Brain pericyte (primary cell): ENCODE results near the gene ISCU.
"Not testable (repeated sequence)": the region's sequence is repeated elsewhere in the genome, so short reads cannot be mapped to it uniquely, and the experiment has no call there.

ENCODE experiments used
- DNase-seq: peaks from one replicate; pipeline ENCODE4 v3.0.0-alpha.2; 2012; ENCODE audit warnings: low read depth, low spot score

ISCU gene

DNA sequence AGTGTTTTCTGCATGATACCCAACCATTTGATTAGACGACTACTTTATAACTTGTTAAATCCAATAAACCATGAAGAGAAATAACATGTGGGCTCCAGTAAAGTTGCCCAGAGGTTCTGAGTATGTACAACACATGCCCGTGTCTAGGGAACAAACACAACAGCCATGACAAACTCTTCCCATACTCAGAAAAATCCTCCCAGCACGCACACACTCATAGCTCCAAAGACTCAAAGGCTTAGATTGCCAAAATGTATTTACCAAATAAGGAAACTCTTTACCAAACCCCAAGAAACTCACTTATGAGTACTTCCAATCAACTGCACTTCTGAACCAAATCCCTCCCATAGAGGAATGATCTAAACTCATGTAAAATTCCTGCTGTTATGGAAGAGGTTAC is 18.7 kb upstream of the ISCU start:
- DNase-seq = no peak

DNA sequence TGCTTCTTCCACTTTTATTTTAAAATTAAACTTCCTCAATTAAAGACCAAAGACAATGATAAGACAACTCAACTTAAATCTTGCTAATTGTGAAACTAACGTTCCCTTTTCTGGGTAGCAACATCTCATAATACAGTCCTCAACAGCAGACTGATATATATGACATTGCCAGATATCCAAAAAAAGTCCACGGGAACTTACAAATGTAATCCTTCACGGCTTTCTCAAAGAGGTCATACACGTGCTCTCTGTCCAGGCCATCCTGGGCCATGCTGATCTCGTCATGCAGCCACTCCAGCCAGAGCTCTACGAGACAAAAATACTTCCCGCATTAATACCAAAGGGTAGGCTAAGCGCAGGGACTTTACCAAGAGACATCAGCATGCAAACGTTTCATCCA is 14.7 kb upstream of the ISCU start:
- no peak for DNase-seq

DNA sequence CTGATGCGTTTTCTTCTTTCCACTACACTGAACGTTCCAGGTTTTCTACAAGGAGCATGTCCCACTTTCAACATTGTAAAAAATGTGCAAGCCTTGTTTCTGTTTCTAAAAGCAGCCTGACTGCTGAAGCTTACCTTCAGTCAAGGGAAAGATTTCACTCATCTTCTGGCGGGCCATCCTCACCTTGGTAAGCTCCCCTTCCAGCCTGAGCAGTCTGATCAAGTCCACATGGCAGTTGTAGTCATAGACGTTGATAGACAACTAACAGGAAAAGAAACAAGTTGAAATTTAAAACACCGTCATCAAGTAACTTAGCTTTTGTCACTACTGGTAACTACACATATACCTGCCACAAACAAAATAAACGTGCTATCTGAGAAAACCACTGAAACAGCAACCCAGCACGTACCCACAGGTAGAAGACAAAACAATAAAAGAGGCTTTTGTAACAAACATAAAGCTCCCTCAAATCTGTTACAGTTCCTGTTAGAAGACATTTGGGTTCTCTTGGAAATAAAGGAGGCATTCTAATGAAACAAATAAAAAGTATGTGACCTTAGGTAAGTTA is 13.4 kb upstream of the ISCU start:
- no peak for DNase-seq

DNA sequence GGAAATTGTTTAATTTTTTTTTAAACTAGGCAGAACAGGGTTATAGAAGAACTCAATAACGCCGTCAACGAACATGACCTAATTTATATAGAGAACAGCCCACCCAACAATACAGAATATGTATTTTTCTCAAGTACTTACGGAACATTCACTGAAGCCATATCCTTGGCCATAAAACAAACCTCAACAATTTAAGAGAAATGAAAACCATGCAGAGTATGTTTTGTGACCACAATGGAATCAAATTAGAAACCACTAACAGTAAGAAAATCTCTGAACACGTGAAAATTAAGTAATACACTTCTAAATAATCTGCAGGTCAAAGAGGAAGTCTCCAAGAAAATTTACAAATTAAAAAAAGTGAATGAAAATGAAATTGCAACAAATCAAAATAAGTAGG is 10.9 kb upstream of the ISCU start:
- no peak for DNase-seq

DNA sequence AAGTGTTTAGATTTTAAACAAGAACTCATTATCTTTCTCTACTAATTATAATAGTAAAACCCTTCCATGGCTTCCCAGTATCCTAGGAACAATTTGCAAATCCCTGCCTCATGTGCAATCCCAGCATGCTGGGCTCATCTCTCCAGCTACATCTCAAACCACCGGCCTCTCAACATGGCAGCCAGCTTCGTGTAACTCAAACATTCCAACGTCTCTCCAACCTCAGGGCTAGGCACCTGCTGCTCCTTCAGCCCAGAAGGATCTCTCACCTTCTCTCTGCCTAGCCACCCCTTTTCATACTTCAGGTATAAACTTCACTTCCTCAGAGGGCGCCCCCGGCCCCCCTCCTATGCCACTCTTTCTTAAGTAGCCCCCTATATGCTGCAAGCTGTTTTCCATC is 8.6 kb upstream of the ISCU start:
- DNase-seq = no peak

DNA sequence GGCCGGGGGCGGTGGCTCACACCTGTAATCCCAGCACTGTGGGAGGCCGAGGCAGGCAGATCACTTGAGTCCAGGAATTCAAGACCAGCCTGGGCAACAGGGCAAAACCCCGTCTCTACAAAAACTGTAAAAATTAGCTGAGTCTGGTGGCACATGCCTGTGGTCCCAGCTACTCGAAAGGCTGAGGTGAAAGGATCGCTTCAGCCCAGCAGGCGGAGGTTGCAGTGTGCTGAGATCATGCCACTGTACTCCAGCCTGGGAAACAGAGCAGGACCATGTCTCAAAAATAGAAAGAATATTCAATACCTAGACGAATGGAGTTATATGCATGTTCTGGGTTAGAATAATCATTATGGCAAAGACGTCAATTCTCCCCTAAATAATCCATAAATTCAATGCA is 7.0 kb upstream of the ISCU start:
- DNase-seq = not testable (repeated sequence)

DNA sequence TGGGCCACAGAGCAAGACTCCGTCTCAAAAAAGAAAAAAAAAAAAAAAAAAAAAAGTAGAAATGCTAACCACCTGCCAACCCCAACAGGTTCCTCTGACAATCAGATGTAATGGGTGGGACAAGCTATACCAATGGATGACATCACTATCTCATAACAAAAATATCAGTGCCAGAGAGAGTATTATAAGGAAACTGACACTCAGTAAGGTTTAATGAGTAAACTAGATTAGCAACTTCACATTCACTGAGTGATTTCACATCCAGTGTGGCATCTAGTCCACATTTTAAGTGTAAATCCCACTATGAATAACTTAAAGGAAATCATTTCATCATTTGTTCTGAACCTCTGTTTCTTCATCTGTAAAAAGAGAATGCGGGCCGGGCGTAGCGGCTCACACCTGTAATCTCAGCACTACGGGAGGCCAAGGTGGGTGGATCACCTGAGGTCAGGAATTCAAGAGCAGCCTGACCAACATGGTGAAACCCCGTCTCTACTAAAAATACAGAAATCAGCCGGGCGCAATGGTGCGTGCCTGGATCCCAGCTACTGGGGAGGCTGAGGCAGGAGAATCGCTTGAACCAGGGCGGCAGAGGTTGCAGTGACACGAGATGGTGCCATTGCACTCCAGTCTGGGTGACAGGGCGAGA is 3.3 kb upstream of the ISCU start:
- DNase-seq = no peak

- no peak for DNase-seq
Measured at GRCh38 chr12:108559748-108560147, 2.6 kb upstream of the ISCU start.

DNA sequence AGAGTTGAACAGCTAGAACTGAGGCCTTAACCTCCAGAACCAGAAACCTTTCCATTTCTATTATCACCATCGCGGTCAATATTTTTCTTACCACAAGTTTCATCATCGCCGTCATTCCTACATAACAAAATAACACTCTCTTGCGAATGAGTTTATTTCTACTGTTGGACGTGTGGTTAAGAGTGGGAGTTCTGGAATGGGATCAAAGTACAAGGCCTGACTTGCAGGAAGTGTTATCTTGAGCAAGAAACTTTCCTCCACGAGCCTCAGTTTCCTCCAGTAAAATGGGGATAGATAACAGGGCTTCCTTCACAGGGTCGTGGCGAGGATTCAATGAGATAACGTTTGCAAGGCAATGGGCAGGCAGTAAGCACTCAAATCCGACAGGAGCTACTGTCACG is 2.1 kb upstream of the ISCU start:
- DNase-seq = no peak

DNA sequence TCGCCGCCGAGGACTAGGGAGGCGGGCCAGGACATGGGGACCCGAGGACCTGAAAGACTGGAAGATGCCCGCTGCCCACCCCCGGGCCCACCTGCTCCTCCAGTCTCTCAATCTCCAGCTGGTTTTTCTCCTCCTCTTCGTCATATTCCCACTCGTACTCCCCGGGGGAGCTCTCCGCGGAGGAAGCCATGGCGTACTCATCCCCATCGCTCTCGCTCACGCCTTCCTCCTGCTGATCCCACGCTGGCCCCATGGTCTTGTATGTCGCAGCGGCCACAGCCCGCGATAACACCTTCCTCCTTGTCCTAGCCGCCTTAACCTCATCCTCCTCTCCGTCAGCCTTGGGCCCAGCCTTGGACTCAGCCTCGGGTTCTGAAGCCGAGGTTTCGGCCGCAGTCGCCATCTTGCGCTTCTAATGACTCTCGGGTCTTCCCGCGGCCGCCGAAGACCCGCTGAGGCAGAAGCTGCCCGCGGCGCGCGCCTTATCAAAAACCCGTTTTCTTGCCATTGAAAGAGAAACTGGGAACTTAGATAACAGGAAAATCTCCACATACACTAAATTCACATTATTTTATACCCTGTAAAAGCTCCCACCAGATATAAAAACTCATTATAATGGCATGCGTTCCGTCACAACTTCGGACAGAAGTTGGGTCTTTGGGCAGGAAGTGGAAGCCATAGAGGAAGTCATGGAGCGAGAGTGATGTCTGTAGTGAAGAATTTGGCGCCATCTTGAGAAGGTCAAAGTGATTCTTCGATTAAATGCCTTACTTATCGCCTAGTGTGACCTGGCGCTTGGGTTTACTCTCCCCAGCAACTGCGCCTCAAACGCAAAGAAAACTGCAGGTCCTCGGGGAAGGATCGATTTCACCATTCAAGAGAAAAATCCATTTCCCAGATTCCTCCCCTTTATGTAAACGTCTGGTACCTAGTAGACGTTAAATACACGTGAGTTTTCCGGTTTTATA is 1.4 kb upstream of the ISCU start, which contains the start of gene SART3:
Gene SART3 (minus strand): TSS at position 422 of the 968 bp plus-strand sequence. CDS start 19 bp downstream, at position 403.
- peak; percentile 75 for DNase-seq

DNA sequence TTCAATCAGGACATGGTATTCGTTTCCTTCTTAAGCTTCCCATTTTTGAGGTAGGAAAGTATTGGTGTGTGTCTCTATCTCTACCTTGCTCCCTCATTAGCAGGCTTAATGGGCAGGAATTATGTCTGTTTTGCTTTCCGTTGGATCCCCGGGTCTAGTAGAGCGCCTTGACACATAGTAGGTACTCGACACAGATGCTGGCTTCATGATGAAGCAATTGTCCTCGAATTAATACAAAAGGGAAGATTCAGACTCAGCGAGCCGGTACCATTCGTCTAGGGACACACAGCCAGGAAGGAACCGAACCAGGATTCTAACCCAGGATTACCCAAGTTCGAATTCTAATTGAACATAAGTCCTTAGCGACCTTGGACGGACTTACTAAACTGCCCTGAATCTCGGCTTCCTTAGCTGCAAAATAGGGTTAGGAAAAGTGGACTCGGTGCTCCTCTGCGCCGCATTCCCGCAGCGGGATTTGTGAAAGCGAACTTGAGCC is 496 bp upstream of the ISCU start:
- DNase-seq = no peak

DNA sequence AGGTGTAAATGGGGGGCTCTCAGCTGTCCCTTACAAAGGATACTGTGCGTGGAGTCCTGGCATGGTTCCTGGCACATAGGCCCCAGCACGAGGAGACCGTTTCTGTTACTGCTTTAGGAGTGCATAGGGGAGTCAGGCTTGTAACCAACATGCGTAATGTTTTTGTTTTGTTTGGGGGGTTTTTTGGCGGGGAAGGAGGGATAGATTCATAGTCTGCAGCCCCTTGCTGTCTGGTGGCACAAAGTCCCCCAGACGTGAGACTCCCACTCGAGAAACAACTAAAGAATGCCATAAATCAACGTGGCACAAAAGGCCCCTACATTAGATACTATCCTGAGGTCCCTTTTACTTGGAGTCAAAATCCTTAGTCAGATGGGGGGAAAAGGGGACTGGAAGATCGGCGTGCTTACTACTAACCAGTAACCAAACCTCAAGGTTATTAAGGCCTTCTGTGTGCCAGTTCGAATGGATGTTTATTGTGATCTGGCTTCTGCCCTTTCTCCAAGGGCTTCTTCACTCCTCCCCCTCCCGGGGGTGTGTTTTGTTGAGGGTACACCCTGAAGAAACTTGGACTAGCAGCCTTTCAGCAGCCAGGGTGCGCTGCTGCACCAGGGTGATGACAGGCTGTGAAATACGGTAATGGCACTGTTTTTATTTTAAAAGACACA is 874 bp downstream of the ISCU start:
- DNase-seq = peak; percentile 53

GRCh38 chr12:108563804-108564151 is 1.4 kb downstream of the ISCU start:
- DNase-seq = no peak

- no peak for DNase-seq
Measured at GRCh38 chr12:108564724-108565123, 2.3 kb downstream of the ISCU start.

- DNase-seq = no peak
Measured at GRCh38 chr12:108565146-108565545, 2.8 kb downstream of the ISCU start.

- peak; percentile 34 for DNase-seq
Measured at GRCh38 chr12:108565976-108566375, 3.6 kb downstream of the ISCU start.

- no peak for DNase-seq
Measured at GRCh38 chr12:108566452-108566851, 4.1 kb downstream of the ISCU start.

DNA sequence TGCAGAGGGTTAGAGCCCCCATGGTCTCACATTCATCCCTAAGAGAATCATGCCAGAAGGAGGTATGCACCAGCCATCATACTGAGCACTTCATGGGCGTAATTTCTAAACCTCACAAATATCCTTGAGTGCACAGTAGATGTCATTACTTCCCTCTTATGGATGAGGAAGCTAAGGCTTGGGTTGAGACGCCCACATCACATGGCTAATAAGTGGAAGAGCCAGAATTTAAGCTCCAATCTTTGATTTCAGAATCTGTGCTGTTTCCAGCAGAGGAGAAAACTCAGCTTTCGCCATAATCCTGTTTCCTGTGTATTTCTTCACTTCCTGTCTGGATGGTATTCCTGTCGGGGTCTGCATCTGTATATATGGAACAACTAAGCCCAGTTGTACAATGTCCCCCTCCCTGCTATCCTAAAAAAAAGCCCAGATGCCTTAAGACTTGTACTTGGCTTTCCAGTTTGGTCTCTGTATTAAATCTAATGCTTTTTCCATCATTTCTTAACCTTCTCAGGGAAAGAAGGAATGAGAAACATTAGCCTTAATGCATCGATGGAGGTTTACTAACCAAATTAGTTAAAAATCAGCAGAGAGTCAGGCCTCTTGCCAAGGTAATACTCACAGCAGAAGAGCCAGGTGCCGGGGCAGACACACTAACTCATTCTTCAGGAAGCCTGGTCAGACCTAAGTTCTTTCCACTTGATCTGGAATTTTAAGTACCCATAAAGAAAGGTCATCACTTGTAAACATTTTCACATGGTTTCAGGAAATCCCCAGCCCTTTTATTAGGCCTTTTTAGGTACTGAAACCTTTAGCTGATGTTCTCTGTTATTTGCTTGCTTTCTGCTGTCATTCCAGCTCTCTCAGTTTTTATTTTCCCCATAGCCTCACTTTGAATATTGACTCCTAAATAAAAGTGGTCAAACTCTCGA is 5.3 kb downstream of the ISCU start:
- no peak for DNase-seq

GRCh38 chr12:108568338-108569154 is 6.2 kb downstream of the ISCU start:
- no peak for DNase-seq
